Stomach (tissue), 9 donors: Measurements from ENCODE around the gene PTGS1. TPM values are rescaled to one million over a fixed set of nuclear protein-coding genes. Genes with fewer than 3 reads are reported as not detected.
A peak's percentile ranks its signal among the peaks of the same experiment; 100 is the strongest.

Source experiments
- DNase-seq, 2 donors: peaks; one replicate each; pipeline versions ENCODE4 v3.0.0 to v3.0.0-alpha.2; 2013 to 2019
- H3K27ac ChIP-seq, 5 donors: fragments of 200-600 bp in 4 of 5; sonication (generic) in 4 of 5; one replicate each; pipeline ENCODE4 v1.5.1; 2013 to 2019; ENCODE audit warnings: mild to moderate bottlenecking in 1 of 5, moderate library complexity in 1 of 5
- H3K27me3 ChIP-seq, 3 donors: fragments of 200-600 bp; sonication (generic); one replicate each; pipeline ENCODE4 v1.5.1; 2017 to 2019; ENCODE audit warnings: mixed run types in 1 of 3
- H3K36me3 ChIP-seq, 4 donors: fragments of 200-600 bp; sonication (generic); 1 replicate in 3 of 4; 2 replicates in 1 of 4; pipeline ENCODE4 v1.5.1; 2016 to 2019
- H3K4me1 ChIP-seq, 4 donors: fragments of 200-600 bp; sonication (generic); one replicate each; pipeline ENCODE4 v1.5.1; 2016 to 2019
- H3K4me3 ChIP-seq, 4 donors: fragments of 200-600 bp; sonication (generic) in 3 of 4; one replicate each; pipeline ENCODE4 v1.5.1; 2016 to 2019; ENCODE audit warnings: mild to moderate bottlenecking in 1 of 4
- H3K9me3 ChIP-seq, 4 donors: fragments of 200-600 bp; sonication (generic); one replicate each; pipeline ENCODE4 v1.5.1; 2016 to 2019
- EP300 ChIP-seq: sonication (generic); formaldehyde crosslinking; IDR thresholded peaks from one replicate; pipeline ENCODE4 v1.6.1; 2017; ENCODE audit warnings: antibody characterized with exemption
- POLR2A ChIP-seq, 4 donors: fragments of 450-650 bp; IDR thresholded peaks; one replicate each; pipeline ENCODE4 v1.6.1; 2016; ENCODE audit warnings: antibody characterized with exemption in 4 of 4, control low read depth in 2 of 4, mild to moderate bottlenecking in 1 of 4, moderate library complexity in 1 of 4
- POLR2AphosphoS5 ChIP-seq, 3 donors: sonication (generic); formaldehyde crosslinking; IDR thresholded peaks; one replicate each; pipeline ENCODE4 v1.6.1; 2016; ENCODE audit warnings: antibody characterized with exemption in 3 of 3
- WGBS, 5 donors: extraction: QIAGEN DNeasy Blood & Tissue Kit in 3 of 5; methylation state at CpG; one replicate each; pipeline versions ENCODE4 v1.1.5 to v1.1.7; 2013 to 2018; 5-methylcytosine and 5-hydroxymethylcytosine counted together
- intact Hi-C: fragments of 100-400 bp; cut with DNase I; formaldehyde crosslinking; loops from one replicate; pipeline ENCODE4 v1.15.1; 2023; ENCODE audit warnings: low total_unique reads
- polyA plus RNA-seq, 3 donors: library from polyadenylated mRNA; stranded (reverse); fragments of 200-250 nt; gene quantifications; one replicate each; pipeline ENCODE4 v1.2.3, GENCODE V29; 2013
- total RNA-seq, 5 donors: library from RNA; depleted of rRNA; stranded (reverse); fragments of >200 nt; gene quantifications; one replicate each; pipeline versions ENCODE4 v1.1.0 to v1.2.3, GENCODE V29; 2014 to 2016
- TF ChIP-seq, protein P1 (sequence below), 7 experiments: fragments of 450-650 bp in 4 of 7; fragments of 200-600 bp in 3 of 7; sonication (generic) in 3 of 7; IDR thresholded peaks; one replicate each; pipeline ENCODE4 v1.5.1; 2016 to 2019; ENCODE audit warnings: antibody characterized with exemption in 7 of 7, control low read depth in 2 of 7, mild to moderate bottlenecking in 1 of 7
- donor health status: healthy with polysubstance abuse.
- donor health status: Bipolar disorder and iron deficiency.
- donor health status: healthy.

PTGS1 gene
- total and polyA plus RNA-seq, 8 donors: 6.4 to 49.6 (median 15.1) TPM

GRCh38 chr9:122348288-122348777 is 22.5 kb upstream of the PTGS1 start:
- Histone ChIP-seq H3K27me3 (no peaks in the 10 kb centered on the region), H3K27ac (peak overlapping the region in 1 of 5 donors; percentile 32), H3K36me3 (no peaks in the 10 kb centered on the region), H3K4me1 (peaks cover 5 to 26% (median 17%) of the 10 kb centered on the region in 4 donors), H3K4me3 (no peak overlapping the region), H3K9me3 (no peaks in the 10 kb centered on the region)
- WGBS, 5 donors: 63 to 81% (median 77%) methylated on average over 8 to 12 of the region's 12 CpGs
- no peak for TF ChIP-seq POLR2A (IDR thresholded peaks at IDR 0.05)
- intact Hi-C loops: no loop called here
- DNase-seq: no peak

DNA sequence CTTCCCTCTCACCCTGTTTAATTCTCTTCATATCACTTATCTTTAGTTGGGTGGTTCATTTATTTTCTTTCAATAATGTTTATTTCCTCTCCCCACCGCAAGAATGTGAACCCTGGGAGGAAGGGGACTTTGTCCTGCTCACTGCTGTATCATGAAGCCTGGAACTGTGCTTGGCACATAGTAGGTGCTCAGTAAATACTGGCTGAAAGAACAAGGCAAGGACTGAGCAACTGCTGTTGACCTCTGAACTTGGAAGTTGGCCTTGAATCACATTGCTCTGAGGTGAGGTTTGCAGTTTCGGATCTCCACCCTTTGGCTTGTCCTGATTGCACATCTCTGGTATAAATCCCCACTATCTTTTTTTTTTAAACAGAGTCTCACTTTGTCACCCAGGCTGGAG is 22.0 kb upstream of the PTGS1 start:
- WGBS, 5 donors: 52 to 66% (median 59%) methylated on average over 2 of the region's 2 CpGs
- Histone ChIP-seq H3K4me1 (peaks cover 5 to 26% (median 17%) of the 10 kb centered on the region in 4 donors), H3K9me3 (no peaks in the 10 kb centered on the region), H3K27ac (no peak overlapping the region), H3K4me3 (no peak overlapping the region), H3K27me3 (no peaks in the 10 kb centered on the region), H3K36me3 (no peaks in the 10 kb centered on the region)
- intact Hi-C loops: no loop called here
- TF ChIP-seq, protein P1, sequence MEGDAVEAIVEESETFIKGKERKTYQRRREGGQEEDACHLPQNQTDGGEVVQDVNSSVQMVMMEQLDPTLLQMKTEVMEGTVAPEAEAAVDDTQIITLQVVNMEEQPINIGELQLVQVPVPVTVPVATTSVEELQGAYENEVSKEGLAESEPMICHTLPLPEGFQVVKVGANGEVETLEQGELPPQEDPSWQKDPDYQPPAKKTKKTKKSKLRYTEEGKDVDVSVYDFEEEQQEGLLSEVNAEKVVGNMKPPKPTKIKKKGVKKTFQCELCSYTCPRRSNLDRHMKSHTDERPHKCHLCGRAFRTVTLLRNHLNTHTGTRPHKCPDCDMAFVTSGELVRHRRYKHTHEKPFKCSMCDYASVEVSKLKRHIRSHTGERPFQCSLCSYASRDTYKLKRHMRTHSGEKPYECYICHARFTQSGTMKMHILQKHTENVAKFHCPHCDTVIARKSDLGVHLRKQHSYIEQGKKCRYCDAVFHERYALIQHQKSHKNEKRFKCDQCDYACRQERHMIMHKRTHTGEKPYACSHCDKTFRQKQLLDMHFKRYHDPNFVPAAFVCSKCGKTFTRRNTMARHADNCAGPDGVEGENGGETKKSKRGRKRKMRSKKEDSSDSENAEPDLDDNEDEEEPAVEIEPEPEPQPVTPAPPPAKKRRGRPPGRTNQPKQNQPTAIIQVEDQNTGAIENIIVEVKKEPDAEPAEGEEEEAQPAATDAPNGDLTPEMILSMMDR (IDR thresholded peaks at IDR 0.05): no peak
- TF ChIP-seq POLR2A (IDR thresholded peaks at IDR 0.05): no peak
- no peak for TF ChIP-seq POLR2AphosphoS5 (IDR thresholded peaks at IDR 0.05)
- no peak for TF ChIP-seq EP300
- DNase-seq: no peak

GRCh38 chr9:122349201-122349600 is 21.6 kb upstream of the PTGS1 start:
- intact Hi-C loops: no loop called here
- Histone ChIP-seq H3K4me3 (no peak overlapping the region), H3K36me3 (no peaks in the 10 kb centered on the region), H3K4me1 (peaks cover 5 to 26% (median 17%) of the 10 kb centered on the region in 4 donors), H3K9me3 (no peaks in the 10 kb centered on the region), H3K27me3 (no peaks in the 10 kb centered on the region), H3K27ac (no peak overlapping the region)
- 78 to 91% (median 80%) methylated on average over 4 of the region's 4 CpGs for WGBS, 5 donors
- DNase-seq: no peak
- TF ChIP-seq POLR2A (IDR thresholded peaks at IDR 0.05) (no peak), EP300 (no peak), POLR2AphosphoS5 (IDR thresholded peaks at IDR 0.05) (no peak)
- TF ChIP-seq, protein P1 (IDR thresholded peaks at IDR 0.05): no peak

GRCh38 chr9:122350577-122351355 is 20.1 kb upstream of the PTGS1 start:
- peak; percentile 84 to 92 for DNase-seq
- TF ChIP-seq POLR2AphosphoS5 (IDR thresholded peaks at IDR 0.05): peak in 1 of 3 donors; percentile 65
- no peak for TF ChIP-seq POLR2A (IDR thresholded peaks at IDR 0.05)
- TF ChIP-seq, protein P1 (IDR thresholded peaks at IDR 0.05): peak in 6 of 7 experiments; percentile 87 to 96 (median 93)
- H3K9me3 ChIP-seq: no peaks in the 10 kb centered on the region
- peaks cover 5 to 26% (median 17%) of the 10 kb centered on the region in 4 donors for H3K4me1 ChIP-seq
- 35 to 40% (median 38%) methylated on average over 10 to 11 of the region's 11 CpGs for WGBS, 5 donors
- no peak overlapping the region for H3K4me3 ChIP-seq
- H3K27me3 ChIP-seq: no peaks in the 10 kb centered on the region
- no peak overlapping the region for H3K27ac ChIP-seq
- H3K36me3 ChIP-seq: no peaks in the 10 kb centered on the region
- intact Hi-C loops: no loop called here
